Neutrophil (primary cell): Measurements from ENCODE around the gene ATOH8.
A peak's percentile ranks its signal among the peaks of the same experiment; 100 is the strongest.
"Not testable (repeated sequence)": the region's sequence is repeated elsewhere in the genome, so short reads cannot be mapped to it uniquely, and the experiment has no call there.

ENCODE experiments used
- H3K27ac ChIP-seq: fragments of 200-600 bp; sonication (generic); 2 replicates; pipeline ENCODE4 v1.5.1; 2016; ENCODE audit warnings: mild to moderate bottlenecking, moderate library complexity
- H3K27me3 ChIP-seq: fragments of 200-600 bp; sonication (generic); 2 replicates; pipeline ENCODE4 v1.6.0; 2016; ENCODE audit warnings: mild to moderate bottlenecking
- H3K36me3 ChIP-seq: fragments of 200-600 bp; sonication (generic); 2 replicates; pipeline ENCODE4 v1.5.1; 2017
- H3K4me1 ChIP-seq, 2 experiments: fragments of 200-600 bp in 1 of 2; sonication (generic) in 1 of 2; 1 replicate in 1 of 2; 2 replicates in 1 of 2; pipeline versions ENCODE4 v1.5.1 to v1.6.1; 2013 to 2016; ENCODE audit warnings: low read depth in 1 of 2, low read length in 1 of 2, mild to moderate bottlenecking in 1 of 2, moderate library complexity in 1 of 2; ENCODE audit not compliant: control insufficient read depth in 1 of 2, insufficient read depth in 1 of 2
- H3K4me3 ChIP-seq, 2 experiments: fragments of 200-600 bp in 1 of 2; sonication (generic) in 1 of 2; 1 replicate in 1 of 2; 2 replicates in 1 of 2; pipeline ENCODE4 v1.5.1; 2013 to 2016; ENCODE audit warnings: low read depth in 1 of 2, low read length in 1 of 2, mild to moderate bottlenecking in 1 of 2, moderate library complexity in 1 of 2
- H3K9me3 ChIP-seq: fragments of 200-600 bp; sonication (generic); 2 replicates; pipeline ENCODE4 v1.5.1; 2016
- TF ChIP-seq, protein P1 (sequence below): fragments of 200-600 bp; sonication (generic); IDR thresholded peaks from 2 replicates; pipeline ENCODE4 v1.5.1; 2016; ENCODE audit warnings: antibody characterized with exemption

The ATOH8 gene

GRCh38 chr2:85823951-85824350 lies 70.2 kb downstream of the ATOH8 start:
- Histone ChIP-seq H3K36me3 (no peaks in the 10 kb centered on the region), H3K27me3 (peaks cover 14% of the 10 kb centered on the region), H3K4me3 (no peak overlapping the region), H3K9me3 (no peaks in the 10 kb centered on the region), H3K4me1 (peaks cover 0 to 4% of the 10 kb centered on the region in 2 experiments), H3K27ac (no peak overlapping the region)
- TF ChIP-seq, protein P1, sequence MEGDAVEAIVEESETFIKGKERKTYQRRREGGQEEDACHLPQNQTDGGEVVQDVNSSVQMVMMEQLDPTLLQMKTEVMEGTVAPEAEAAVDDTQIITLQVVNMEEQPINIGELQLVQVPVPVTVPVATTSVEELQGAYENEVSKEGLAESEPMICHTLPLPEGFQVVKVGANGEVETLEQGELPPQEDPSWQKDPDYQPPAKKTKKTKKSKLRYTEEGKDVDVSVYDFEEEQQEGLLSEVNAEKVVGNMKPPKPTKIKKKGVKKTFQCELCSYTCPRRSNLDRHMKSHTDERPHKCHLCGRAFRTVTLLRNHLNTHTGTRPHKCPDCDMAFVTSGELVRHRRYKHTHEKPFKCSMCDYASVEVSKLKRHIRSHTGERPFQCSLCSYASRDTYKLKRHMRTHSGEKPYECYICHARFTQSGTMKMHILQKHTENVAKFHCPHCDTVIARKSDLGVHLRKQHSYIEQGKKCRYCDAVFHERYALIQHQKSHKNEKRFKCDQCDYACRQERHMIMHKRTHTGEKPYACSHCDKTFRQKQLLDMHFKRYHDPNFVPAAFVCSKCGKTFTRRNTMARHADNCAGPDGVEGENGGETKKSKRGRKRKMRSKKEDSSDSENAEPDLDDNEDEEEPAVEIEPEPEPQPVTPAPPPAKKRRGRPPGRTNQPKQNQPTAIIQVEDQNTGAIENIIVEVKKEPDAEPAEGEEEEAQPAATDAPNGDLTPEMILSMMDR: no peak

GRCh38 chr2:85826990-85827878 lies 73.4 kb downstream of the ATOH8 start:
- Histone ChIP-seq H3K4me3 (no peak overlapping the region), H3K4me1 (peaks cover 0 to 4% of the 10 kb centered on the region in 2 experiments), H3K27me3 (peaks cover 3% of the 10 kb centered on the region), H3K36me3 (no peaks in the 10 kb centered on the region), H3K9me3 (no peaks in the 10 kb centered on the region), H3K27ac (no peak overlapping the region)
- TF ChIP-seq, protein P1: peak; percentile 48

DNA sequence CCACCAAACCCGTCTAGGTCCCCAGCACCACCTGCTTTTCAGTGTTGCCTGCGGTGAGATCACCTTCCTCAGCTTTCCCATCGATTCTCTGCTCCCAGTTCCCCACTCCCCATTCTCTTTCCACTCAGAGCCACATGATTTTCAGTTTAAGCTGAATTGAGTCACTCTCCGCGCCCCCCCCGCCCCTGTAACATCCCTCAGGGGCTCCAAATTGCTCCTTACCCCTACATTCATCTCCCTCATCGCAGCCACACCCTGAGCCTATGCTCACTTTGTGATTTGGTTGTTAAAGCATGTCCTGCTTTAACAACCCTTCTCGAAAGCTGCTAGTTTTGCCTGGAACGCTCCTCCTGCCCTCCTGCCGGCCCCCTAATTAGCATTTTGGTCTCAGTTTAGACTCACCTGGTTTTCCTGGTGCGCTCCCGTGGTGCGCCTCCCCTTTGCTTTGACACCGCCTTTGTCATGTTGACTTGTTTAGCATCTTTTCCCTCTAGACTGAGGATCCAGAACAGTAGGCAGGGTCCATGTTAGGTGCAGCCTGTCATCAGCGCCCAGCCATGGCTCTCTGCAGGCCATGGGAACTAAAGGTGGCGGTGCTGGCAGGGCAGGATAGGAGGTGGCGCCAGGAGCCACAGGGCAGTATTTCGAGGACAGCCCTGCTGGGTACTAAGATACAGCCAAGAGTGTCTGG lies 74.2 kb downstream of the ATOH8 start:
- no peak overlapping the region for H3K27ac ChIP-seq
- no peaks in the 10 kb centered on the region for H3K36me3 ChIP-seq
- no peaks in the 10 kb centered on the region for H3K9me3 ChIP-seq
- no peak overlapping the region for H3K4me3 ChIP-seq
- H3K4me1 ChIP-seq: peaks cover 0 to 4% of the 10 kb centered on the region in 2 experiments
- peaks cover 3% of the 10 kb centered on the region for H3K27me3 ChIP-seq
- TF ChIP-seq, protein P1: no peak

GRCh38 chr2:85828725-85829124 lies 74.9 kb downstream of the ATOH8 start:
- Histone ChIP-seq H3K27me3 (peaks cover 3% of the 10 kb centered on the region), H3K9me3 (no peaks in the 10 kb centered on the region), H3K4me1 (peaks cover 0 to 4% of the 10 kb centered on the region in 2 experiments), H3K27ac (no peak overlapping the region), H3K36me3 (no peaks in the 10 kb centered on the region), H3K4me3 (no peak overlapping the region)
- TF ChIP-seq, protein P1: no peak

GRCh38 chr2:85829394-85829793 lies 75.6 kb downstream of the ATOH8 start:
- not testable (repeated sequence) for H3K36me3 ChIP-seq, H3K4me1 ChIP-seq, H3K9me3 ChIP-seq, H3K27me3 ChIP-seq, H3K4me3 ChIP-seq, H3K27ac ChIP-seq

- no peaks in the 10 kb centered on the region for H3K9me3 ChIP-seq
- no peaks in the 10 kb centered on the region for H3K36me3 ChIP-seq
- peaks cover 3% of the 10 kb centered on the region for H3K27me3 ChIP-seq
- no peak overlapping the region for H3K27ac ChIP-seq
- TF ChIP-seq, protein P1: no peak
- no peak overlapping the region for H3K4me3 ChIP-seq
- peaks cover 0 to 4% of the 10 kb centered on the region in 2 experiments for H3K4me1 ChIP-seq
Observed at GRCh38 chr2:85830645-85831044, 76.9 kb downstream of the ATOH8 start.
